Stimulated activated memory B cell treated with anti-CD40 and anti-IgM and Interleukin-4, amounts not matched to agents 10 μg/mL and 1 μg/mL and 100 μg/mL, for 72 hours (primary cell): ENCODE measurements around the gene SERPINA3.
"Not testable (repeated sequence)": the region's sequence is repeated elsewhere in the genome, so short reads cannot be mapped to it uniquely, and the experiment has no call there.

Experiments
- ATAC-seq: fragments of 150-1000 bp; cut with Tn5 transposase; 2 replicates; pipeline ENCODE4 v1.10.0; 2021
- H3K27ac Mint-ChIP-seq: one replicate; pipeline ENCODE4 v1.8.0; 2022; ENCODE audit warnings: mild to moderate bottlenecking, mixed read lengths
- H3K27me3 Mint-ChIP-seq: one replicate; pipeline ENCODE4 v1.8.0; 2022; ENCODE audit warnings: mixed read lengths
- H3K36me3 Mint-ChIP-seq: one replicate; pipeline ENCODE4 v1.8.0; 2022; ENCODE audit warnings: mixed read lengths
- H3K4me1 Mint-ChIP-seq: one replicate; pipeline ENCODE4 v1.8.0; 2022; ENCODE audit warnings: mixed read lengths
- H3K4me3 Mint-ChIP-seq: one replicate; pipeline ENCODE4 v1.8.0; 2022; ENCODE audit warnings: mild to moderate bottlenecking, moderate library complexity, mixed read lengths
- H3K9me3 Mint-ChIP-seq: one replicate; pipeline ENCODE4 v1.8.0; 2022; ENCODE audit warnings: mixed read lengths

Gene SERPINA3

GRCh38 chr14:94631536-94632304, 19.5 kb downstream of the SERPINA3 start:
- Mint-ChIP-seq H3K36me3 (no peaks in the 10 kb centered on the region), H3K9me3 (no peaks in the 10 kb centered on the region), H3K4me1 (no peaks in the 10 kb centered on the region), H3K4me3 (no peak overlapping the region), H3K27me3 (no peaks in the 10 kb centered on the region), H3K27ac (no peak overlapping the region)
- no peak for ATAC-seq

- ATAC-seq, result no peak
- no peaks in the 10 kb centered on the region for H3K4me1 Mint-ChIP-seq
- H3K27ac Mint-ChIP-seq, result no peak overlapping the region
- no peaks in the 10 kb centered on the region for H3K9me3 Mint-ChIP-seq
- no peaks in the 10 kb centered on the region for H3K36me3 Mint-ChIP-seq
- H3K27me3 Mint-ChIP-seq, result no peaks in the 10 kb centered on the region
- no peak overlapping the region for H3K4me3 Mint-ChIP-seq
Measured at GRCh38 chr14:94632305-94632590, 20.1 kb downstream of the SERPINA3 start.

DNA sequence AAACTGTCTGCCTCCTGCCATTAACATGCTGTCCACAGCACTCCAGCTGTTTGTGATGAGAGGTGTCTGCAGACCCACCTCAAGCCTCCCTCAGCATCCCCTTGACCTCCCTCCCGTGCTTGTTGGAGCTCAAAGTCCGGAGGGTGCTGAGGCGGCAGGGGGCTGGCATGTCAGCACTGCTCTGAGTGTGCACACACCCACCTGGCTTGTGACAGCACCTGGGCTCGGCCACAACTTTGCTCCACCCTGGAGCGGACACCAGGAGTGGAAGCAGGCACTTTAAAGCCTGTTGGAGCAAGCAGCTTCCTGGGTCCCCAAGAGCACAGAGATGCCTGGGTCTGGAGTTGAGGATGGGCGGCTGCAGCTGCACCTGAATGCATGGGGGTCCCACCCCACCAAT, 20.9 kb downstream of the SERPINA3 start:
- Mint-ChIP-seq H3K27me3 (no peaks in the 10 kb centered on the region), H3K9me3 (no peaks in the 10 kb centered on the region), H3K36me3 (no peaks in the 10 kb centered on the region), H3K27ac (no peak overlapping the region), H3K4me1 (no peaks in the 10 kb centered on the region), H3K4me3 (no peak overlapping the region)
- no peak for ATAC-seq

DNA sequence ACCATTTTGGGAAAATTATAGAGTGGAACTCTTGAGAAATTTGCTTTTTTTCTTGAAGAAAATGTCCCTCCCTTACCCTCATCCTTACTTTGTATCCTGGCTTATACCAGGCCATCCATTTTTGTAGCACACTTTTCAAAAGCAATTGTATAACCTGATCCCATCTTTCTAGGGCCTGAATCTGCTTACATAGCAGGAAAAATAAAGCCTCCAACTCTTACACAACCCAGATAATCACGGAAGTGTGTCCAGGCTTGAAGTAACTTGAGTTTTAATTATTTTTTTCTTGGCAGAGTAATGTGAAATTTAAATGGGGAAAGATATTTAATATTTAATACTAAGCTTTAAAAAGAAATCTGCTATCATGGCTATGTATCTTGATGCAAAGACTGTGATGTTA, 23.0 kb downstream of the SERPINA3 start:
- H3K27ac Mint-ChIP-seq, result no peak overlapping the region
- H3K36me3 Mint-ChIP-seq, result no peaks in the 10 kb centered on the region
- H3K27me3 Mint-ChIP-seq, result no peaks in the 10 kb centered on the region
- no peak overlapping the region for H3K4me3 Mint-ChIP-seq
- ATAC-seq, result no peak
- no peaks in the 10 kb centered on the region for H3K4me1 Mint-ChIP-seq
- no peaks in the 10 kb centered on the region for H3K9me3 Mint-ChIP-seq

DNA sequence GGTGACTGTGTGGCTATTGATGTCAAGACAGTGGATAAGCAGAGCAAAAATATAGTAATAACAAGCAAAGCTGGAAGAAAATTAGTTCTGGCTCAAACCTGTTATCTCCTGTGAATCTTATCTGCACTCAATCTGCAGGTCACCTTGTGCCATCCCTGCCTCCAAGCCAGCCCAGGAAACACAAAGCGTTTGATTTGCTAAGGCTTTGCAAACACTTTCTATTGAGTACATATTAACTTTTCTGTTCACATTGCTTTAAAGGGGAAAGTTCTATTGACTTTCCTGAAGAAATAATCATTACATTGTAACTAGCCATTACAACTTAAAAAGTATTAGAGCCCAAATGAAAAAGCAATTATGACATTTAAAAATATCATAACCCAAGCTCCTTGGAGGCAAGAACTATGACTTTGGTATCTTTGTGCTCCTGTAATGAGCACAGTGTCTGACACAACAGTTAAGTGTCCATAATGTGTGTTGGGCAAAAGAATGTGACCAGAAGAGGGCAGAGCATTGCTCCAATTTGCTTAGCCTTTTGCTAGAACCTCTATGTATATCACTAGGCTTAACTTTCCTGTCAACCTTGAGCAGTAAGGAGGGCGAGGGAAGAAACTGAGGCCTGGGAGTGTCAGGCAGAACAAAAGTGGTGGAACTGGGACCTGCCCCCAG, 24.7 kb downstream of the SERPINA3 start:
- Mint-ChIP-seq H3K4me1 (no peaks in the 10 kb centered on the region), H3K4me3 (no peak overlapping the region), H3K27ac (no peak overlapping the region), H3K36me3 (no peaks in the 10 kb centered on the region), H3K27me3 (no peaks in the 10 kb centered on the region), H3K9me3 (no peaks in the 10 kb centered on the region)
- no peak for ATAC-seq

DNA sequence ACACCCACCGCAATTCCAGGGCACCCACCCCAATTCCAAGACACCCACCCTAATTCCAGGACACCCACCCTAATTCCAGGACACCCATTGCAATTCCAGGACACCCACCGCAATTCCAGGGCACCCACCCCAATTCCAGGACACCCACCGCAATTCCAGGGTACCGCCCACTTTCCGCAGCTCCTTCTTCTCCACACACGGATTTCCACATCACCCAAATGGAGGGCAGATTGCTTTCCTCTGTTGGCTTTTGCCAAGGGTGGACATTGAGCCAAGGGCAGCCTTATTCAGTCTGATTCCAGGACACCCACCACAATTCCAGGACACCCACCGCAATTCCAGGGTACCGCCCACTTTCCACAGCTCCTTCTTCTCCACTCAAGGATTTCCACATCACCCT, 25.6 kb downstream of the SERPINA3 start:
- ATAC-seq, H3K4me3 Mint-ChIP-seq, H3K27ac Mint-ChIP-seq, H3K36me3 Mint-ChIP-seq, H3K9me3 Mint-ChIP-seq, H3K27me3 Mint-ChIP-seq, H3K4me1 Mint-ChIP-seq: not testable (repeated sequence)

DNA sequence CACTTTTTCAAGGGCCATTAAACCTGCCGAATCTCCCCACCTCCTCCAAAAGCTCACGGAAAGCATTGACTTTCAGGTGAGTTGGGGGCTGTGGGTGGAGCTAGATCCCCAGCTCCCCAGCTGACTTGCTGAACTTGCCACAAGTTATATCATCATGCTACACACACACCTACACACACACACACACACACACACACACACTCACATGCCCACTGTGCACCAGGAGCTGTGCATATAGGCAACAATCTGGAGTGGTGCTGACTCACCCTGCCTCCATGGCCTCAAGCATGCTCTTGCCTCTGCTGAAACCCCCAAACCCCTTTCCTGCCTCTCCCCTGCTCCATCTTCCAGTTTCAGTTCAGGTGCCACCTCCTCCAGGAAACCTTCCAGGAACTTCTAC, 26.1 kb downstream of the SERPINA3 start:
- Mint-ChIP-seq H3K36me3 (no peaks in the 10 kb centered on the region), H3K4me3 (no peak overlapping the region), H3K4me1 (no peaks in the 10 kb centered on the region), H3K9me3 (no peaks in the 10 kb centered on the region), H3K27me3 (no peaks in the 10 kb centered on the region), H3K27ac (no peak overlapping the region)
- ATAC-seq, result no peak

DNA sequence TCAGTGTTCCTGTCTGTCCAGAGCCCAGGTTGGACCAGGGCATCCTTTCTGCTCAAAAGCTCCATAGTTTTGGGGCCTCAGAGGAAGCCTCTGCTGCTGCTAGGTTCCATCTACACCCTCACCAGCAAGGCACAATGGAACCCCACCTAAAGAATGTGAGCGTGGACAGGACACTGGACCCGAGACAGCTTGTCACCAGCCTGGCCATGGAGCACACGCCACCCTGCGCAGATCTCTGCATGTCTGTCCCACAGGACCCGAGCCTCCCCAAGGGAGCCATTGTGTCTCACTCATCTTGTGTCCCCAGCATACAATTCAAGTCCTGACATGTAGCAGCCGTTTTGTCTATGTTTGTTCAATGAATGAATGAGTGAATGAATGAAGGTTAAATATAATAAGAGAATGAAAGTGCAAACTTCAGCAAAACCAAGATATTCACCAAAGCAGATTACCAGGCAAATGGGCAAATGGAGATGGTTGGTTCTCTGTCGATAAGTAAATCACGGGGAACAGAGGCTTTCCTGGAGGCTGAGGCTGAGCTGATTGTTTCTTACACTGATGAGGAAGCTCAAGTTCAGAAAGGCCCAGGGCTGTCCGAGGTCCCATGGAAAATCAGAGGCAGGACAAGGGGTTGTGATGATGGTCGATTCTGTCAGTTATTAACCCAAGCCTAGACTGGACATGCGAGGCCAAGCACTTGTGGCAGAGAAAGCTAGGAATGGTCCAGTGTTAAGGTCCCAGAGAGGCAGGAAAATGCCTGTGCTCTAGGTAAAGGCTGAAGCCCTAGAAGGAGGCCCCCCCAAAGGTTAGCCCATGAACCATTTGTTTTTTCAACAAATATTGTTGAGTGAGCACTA, 27.0 kb downstream of the SERPINA3 start:
- Mint-ChIP-seq H3K27ac (no peak overlapping the region), H3K36me3 (no peaks in the 10 kb centered on the region), H3K27me3 (peaks cover 3% of the 10 kb centered on the region), H3K9me3 (no peaks in the 10 kb centered on the region), H3K4me1 (no peaks in the 10 kb centered on the region), H3K4me3 (no peak overlapping the region)
- no peak for ATAC-seq

DNA sequence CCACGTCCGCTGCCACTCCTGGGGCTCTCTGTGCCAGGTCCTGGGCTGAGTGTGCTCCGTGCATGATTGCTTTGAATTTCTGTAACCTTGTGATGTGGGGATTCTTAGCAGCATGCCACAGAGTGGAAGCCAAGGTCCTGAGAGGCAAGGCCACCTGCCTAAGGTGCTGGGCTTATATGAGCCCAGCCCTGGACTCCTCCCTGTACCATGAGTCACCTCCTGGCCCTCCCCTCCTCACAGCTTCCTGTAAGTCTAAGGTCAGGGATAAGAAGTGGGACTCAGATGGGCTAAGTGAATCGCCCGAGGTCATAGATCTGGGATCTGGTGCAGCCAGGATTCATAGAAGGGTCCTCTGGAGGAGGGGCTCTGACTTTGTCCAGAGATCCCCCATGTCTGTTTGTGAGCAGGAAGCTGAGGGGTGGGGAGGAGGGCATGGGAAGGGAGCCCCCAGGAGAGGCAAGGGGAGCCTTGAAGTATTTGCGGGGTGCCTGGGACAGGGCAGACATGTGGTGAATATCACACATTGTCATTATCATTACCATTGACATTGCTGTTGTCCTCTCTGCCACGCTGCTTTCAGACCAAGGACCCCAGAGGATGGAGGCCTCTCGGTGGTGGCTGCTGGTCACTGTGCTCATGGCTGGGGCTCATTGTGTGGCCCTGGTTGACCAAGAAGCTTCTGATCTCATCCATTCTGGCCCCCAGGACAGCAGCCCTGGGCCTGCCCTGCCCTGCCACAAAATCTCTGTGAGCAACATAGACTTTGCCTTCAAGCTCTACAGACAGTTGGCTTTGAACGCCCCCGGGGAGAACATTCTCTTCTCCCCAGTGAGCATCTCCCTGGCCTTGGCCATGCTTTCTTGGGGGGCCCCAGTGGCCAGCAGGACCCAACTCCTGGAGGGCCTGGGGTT, 28.8 kb downstream of the SERPINA3 start:
- no peaks in the 10 kb centered on the region for H3K36me3 Mint-ChIP-seq
- peaks cover 4% of the 10 kb centered on the region for H3K9me3 Mint-ChIP-seq
- H3K4me1 Mint-ChIP-seq, result no peaks in the 10 kb centered on the region
- no peak for ATAC-seq
- peaks cover 9% of the 10 kb centered on the region for H3K27me3 Mint-ChIP-seq
- H3K27ac Mint-ChIP-seq, result no peak overlapping the region
- H3K4me3 Mint-ChIP-seq, result no peak overlapping the region

DNA sequence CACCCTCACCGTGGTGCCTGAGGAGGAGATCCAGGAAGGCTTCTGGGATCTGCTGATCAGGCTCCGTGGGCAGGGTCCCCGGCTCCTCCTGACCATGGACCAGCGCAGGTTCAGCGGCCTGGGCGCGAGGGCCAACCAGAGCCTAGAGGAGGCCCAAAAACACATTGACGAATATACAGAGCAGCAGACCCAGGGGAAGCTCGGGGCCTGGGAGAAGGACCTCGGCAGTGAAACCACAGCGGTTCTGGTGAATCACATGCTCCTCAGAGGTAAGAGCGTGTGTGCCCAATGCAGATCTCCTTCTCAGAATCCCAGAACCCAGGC, 29.4 kb downstream of the SERPINA3 start:
- H3K27me3 Mint-ChIP-seq, result peaks cover 9% of the 10 kb centered on the region
- peaks cover 7% of the 10 kb centered on the region for H3K9me3 Mint-ChIP-seq
- no peak for ATAC-seq
- no peaks in the 10 kb centered on the region for H3K36me3 Mint-ChIP-seq
- no peak overlapping the region for H3K27ac Mint-ChIP-seq
- no peak overlapping the region for H3K4me3 Mint-ChIP-seq
- no peaks in the 10 kb centered on the region for H3K4me1 Mint-ChIP-seq

- H3K36me3 Mint-ChIP-seq, result no peaks in the 10 kb centered on the region
- no peak overlapping the region for H3K4me3 Mint-ChIP-seq
- H3K9me3 Mint-ChIP-seq, result peaks cover 7% of the 10 kb centered on the region
- peaks cover 9% of the 10 kb centered on the region for H3K27me3 Mint-ChIP-seq
- H3K27ac Mint-ChIP-seq, result no peak overlapping the region
- ATAC-seq, result no peak
- H3K4me1 Mint-ChIP-seq, result no peaks in the 10 kb centered on the region
Measured at GRCh38 chr14:94643316-94644101, 31.3 kb downstream of the SERPINA3 start.

DNA sequence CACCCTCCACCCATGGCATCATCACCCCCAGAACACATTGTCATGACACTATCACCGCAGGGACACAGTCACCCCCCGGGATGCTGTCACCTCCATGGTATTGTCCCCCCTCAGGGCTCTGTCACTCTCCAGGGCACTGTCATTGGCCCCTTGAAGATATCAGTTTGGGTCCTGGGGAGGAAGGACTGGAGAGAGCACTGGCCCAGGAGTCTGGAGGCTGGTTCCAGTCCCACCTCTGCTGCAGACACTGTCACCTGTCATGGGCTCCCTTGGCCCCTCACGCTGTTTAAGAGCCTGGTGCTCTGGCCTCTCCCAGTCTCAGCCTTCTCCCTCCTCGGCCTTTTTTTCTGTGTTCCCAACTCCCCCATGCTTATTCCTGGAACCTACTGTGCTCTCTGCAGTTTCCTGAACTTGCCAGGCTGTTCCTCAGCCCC, 31.9 kb downstream of the SERPINA3 start:
- Mint-ChIP-seq H3K36me3 (no peaks in the 10 kb centered on the region), H3K4me1 (no peaks in the 10 kb centered on the region), H3K27ac (no peak overlapping the region), H3K9me3 (peaks cover 7% of the 10 kb centered on the region), H3K27me3 (peaks cover 9% of the 10 kb centered on the region), H3K4me3 (no peak overlapping the region)
- ATAC-seq, result peak; percentile 46

- Mint-ChIP-seq H3K4me1 (no peaks in the 10 kb centered on the region), H3K27me3 (peaks cover 9% of the 10 kb centered on the region), H3K4me3 (no peak overlapping the region), H3K36me3 (no peaks in the 10 kb centered on the region), H3K27ac (no peak overlapping the region), H3K9me3 (peaks cover 7% of the 10 kb centered on the region)
- ATAC-seq, result no peak
Measured at GRCh38 chr14:94646066-94646465, 33.9 kb downstream of the SERPINA3 start.

DNA sequence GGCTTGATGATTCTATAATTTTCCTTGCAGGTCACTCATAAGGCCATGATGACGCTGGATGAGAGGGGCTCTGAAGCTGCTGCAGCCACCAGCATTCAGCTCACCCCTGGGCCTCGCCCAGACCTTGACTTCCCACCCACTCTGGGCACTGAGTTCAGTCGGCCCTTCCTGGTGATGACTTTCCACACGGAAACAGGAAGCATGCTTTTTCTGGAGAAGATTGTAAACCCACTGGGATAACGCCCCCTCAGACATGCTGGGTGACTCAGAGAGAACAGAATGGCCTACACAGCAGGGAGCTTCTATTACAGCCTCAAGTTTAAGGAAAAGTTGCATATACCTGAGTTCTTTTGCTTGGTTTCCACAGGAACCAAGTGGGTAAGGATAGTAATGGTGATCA, 34.3 kb downstream of the SERPINA3 start:
- H3K27ac Mint-ChIP-seq, result no peak overlapping the region
- H3K36me3 Mint-ChIP-seq, result no peaks in the 10 kb centered on the region
- no peaks in the 10 kb centered on the region for H3K4me1 Mint-ChIP-seq
- H3K27me3 Mint-ChIP-seq, result peaks cover 9% of the 10 kb centered on the region
- H3K9me3 Mint-ChIP-seq, result peaks cover 7% of the 10 kb centered on the region
- no peak overlapping the region for H3K4me3 Mint-ChIP-seq
- ATAC-seq, result no peak
